A549 (cell line): ENCODE data around the gene MAMSTR.

ENCODE experiments used
- CEBPB ChIP-seq, 2 experiments: fragments of >200 bp in 1 of 2; sonication (Bioruptor Twin) in 1 of 2; formaldehyde crosslinking in 1 of 2; IDR thresholded peaks; 2 replicates each; pipeline ENCODE4 v1.6.1; 2012 to 2016
- MYC ChIP-seq: IDR thresholded peaks from 2 replicates; pipeline ENCODE4 v1.6.1; 2012; ENCODE audit warnings: mild to moderate bottlenecking, inconsistent platforms, low read length, improper control_type of control experiment, borderline replicate concordance
- POLR2AphosphoS2 ChIP-seq: conservative IDR thresholded peaks from 2 replicates; pipeline ENCODE4 v1.6.1; 2012; ENCODE audit warnings: low read length, improper control_type of control experiment, inconsistent platforms
- TP53 ChIP-seq: fragments of 250-450 bp; sonication (Bioruptor Pico); IDR thresholded peaks from 2 replicates; pipeline ENCODE4 v1.5.0; 2021; ENCODE audit warnings: mild to moderate bottlenecking, moderate library complexity
- ZFP36 ChIP-seq: fragments of 450-650 bp; IDR thresholded peaks from 2 replicates; pipeline ENCODE4 v1.6.1; 2014; ENCODE audit warnings: borderline replicate concordance; ENCODE audit not compliant: partially characterized antibody
- ZSCAN20 ChIP-seq: fragments of 250-450 bp; sonication (Bioruptor Pico); IDR thresholded peaks from 2 replicates; pipeline ENCODE4 v1.8.0; 2022; ENCODE audit warnings: mild to moderate bottlenecking, moderate library complexity
- TF ChIP-seq, protein P1 (sequence below): fragments of >200 bp; sonication (Bioruptor Twin); formaldehyde crosslinking; IDR thresholded peaks from 3 replicates; pipeline ENCODE4 v1.5.1; 2016
- TF ChIP-seq, protein P2 (sequence below): fragments of 200-600 bp; sonication (generic); IDR thresholded peaks from 2 replicates; pipeline ENCODE4 v1.6.1; 2016; ENCODE audit warnings: antibody characterized with exemption, mild to moderate bottlenecking, moderate library complexity
- TF ChIP-seq, protein P3 (sequence below): IDR thresholded peaks from 2 replicates; pipeline ENCODE4 v1.6.1; 2012

DNA sequence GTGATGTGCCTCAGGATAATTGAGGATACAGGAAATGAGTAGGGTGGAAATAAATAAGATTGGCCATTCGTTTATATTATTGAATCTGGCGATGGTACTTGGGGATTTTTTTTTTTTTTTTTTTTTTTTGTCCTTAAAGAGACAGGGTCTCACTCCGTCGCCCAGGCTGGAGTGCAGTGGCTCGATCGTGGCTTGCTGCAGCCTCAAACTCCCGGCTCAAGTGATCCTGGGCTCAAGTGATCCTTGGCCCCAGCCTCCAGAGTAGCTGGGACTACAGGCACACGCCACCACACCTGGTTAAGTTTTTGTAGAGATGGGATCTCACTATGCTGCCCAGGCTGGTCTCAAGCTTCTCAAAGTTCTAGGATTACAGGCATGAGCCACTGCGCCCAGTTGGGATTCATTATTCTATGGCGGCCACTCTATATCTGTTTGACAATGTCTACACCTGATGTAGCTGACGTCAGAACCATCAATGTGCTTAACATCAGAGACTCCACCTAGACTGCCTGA lies 2.7 kb upstream of the MAMSTR start:
- TF ChIP-seq TP53 (CRISPR knock-in tag): no peak
- TF ChIP-seq, protein P1, sequence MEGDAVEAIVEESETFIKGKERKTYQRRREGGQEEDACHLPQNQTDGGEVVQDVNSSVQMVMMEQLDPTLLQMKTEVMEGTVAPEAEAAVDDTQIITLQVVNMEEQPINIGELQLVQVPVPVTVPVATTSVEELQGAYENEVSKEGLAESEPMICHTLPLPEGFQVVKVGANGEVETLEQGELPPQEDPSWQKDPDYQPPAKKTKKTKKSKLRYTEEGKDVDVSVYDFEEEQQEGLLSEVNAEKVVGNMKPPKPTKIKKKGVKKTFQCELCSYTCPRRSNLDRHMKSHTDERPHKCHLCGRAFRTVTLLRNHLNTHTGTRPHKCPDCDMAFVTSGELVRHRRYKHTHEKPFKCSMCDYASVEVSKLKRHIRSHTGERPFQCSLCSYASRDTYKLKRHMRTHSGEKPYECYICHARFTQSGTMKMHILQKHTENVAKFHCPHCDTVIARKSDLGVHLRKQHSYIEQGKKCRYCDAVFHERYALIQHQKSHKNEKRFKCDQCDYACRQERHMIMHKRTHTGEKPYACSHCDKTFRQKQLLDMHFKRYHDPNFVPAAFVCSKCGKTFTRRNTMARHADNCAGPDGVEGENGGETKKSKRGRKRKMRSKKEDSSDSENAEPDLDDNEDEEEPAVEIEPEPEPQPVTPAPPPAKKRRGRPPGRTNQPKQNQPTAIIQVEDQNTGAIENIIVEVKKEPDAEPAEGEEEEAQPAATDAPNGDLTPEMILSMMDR: no peak
- TF ChIP-seq CEBPB (IDR thresholded peaks at IDR 0.05): no peak
- TF ChIP-seq POLR2AphosphoS2: no peak
- TF ChIP-seq, protein P2, sequence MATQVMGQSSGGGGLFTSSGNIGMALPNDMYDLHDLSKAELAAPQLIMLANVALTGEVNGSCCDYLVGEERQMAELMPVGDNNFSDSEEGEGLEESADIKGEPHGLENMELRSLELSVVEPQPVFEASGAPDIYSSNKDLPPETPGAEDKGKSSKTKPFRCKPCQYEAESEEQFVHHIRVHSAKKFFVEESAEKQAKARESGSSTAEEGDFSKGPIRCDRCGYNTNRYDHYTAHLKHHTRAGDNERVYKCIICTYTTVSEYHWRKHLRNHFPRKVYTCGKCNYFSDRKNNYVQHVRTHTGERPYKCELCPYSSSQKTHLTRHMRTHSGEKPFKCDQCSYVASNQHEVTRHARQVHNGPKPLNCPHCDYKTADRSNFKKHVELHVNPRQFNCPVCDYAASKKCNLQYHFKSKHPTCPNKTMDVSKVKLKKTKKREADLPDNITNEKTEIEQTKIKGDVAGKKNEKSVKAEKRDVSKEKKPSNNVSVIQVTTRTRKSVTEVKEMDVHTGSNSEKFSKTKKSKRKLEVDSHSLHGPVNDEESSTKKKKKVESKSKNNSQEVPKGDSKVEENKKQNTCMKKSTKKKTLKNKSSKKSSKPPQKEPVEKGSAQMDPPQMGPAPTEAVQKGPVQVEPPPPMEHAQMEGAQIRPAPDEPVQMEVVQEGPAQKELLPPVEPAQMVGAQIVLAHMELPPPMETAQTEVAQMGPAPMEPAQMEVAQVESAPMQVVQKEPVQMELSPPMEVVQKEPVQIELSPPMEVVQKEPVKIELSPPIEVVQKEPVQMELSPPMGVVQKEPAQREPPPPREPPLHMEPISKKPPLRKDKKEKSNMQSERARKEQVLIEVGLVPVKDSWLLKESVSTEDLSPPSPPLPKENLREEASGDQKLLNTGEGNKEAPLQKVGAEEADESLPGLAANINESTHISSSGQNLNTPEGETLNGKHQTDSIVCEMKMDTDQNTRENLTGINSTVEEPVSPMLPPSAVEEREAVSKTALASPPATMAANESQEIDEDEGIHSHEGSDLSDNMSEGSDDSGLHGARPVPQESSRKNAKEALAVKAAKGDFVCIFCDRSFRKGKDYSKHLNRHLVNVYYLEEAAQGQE: no peak
- no peak for TF ChIP-seq ZFP36
- TF ChIP-seq ZSCAN20: no peak
- no peak for TF ChIP-seq MYC
- TF ChIP-seq, protein P3, sequence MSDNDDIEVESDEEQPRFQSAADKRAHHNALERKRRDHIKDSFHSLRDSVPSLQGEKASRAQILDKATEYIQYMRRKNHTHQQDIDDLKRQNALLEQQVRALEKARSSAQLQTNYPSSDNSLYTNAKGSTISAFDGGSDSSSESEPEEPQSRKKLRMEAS: no peak
